Lung (tissue), 12 donors: ENCODE data around the gene DUS2. TPM values are rescaled to one million over a fixed set of nuclear protein-coding genes. Genes with fewer than 3 reads are reported as not detected.

ENCODE experiments used
- ATAC-seq: fragments of 200-7000 bp; cut with Tn5 transposase; one replicate; pipeline ENCODE4 v1.9.1; 2020; ENCODE audit warnings: moderate number of reproducible peaks; ENCODE audit not compliant: insufficient read depth, low FRiP score
- DNase-seq, 3 donors: peaks; one replicate each; pipeline ENCODE4 v3.0.0-alpha.2; 2013 to 2017
- H3K27ac ChIP-seq, 2 donors: one replicate each; pipeline ENCODE4 v1.5.1; 2013; ENCODE audit warnings: mild to moderate bottlenecking in 2 of 2, moderate library complexity in 2 of 2, control low read depth in 1 of 2, inconsistent platforms in 1 of 2, low read depth in 1 of 2, low read length in 1 of 2
- H3K27me3 ChIP-seq, 3 donors: one replicate each; pipeline ENCODE4 v1.5.1; 2013; ENCODE audit warnings: low read length in 2 of 3; ENCODE audit not compliant: control insufficient read depth in 3 of 3, insufficient read depth in 3 of 3
- H3K36me3 ChIP-seq, 4 donors: one replicate each; pipeline ENCODE4 v1.5.1; 2013; ENCODE audit warnings: low read length in 4 of 4, mild to moderate bottlenecking in 1 of 4, moderate library complexity in 1 of 4; ENCODE audit not compliant: control insufficient read depth in 4 of 4, insufficient read depth in 4 of 4
- H3K4me1 ChIP-seq, 5 donors: one replicate each; pipeline ENCODE4 v1.5.1; 2013; ENCODE audit warnings: low read length in 5 of 5, mild to moderate bottlenecking in 2 of 5, moderate library complexity in 1 of 5; ENCODE audit not compliant: control insufficient read depth in 5 of 5, insufficient read depth in 5 of 5
- H3K4me3 ChIP-seq: one replicate; pipeline ENCODE4 v1.5.1; 2013; ENCODE audit warnings: mild to moderate bottlenecking, control low read depth, moderate library complexity
- H3K9ac ChIP-seq, 2 donors: one replicate each; pipeline ENCODE4 v1.5.1; 2013; ENCODE audit warnings: low read length in 2 of 2, control low read depth in 1 of 2; ENCODE audit not compliant: insufficient read depth in 1 of 2
- H3K9me3 ChIP-seq, 4 donors: one replicate each; pipeline ENCODE4 v1.5.1; 2013; ENCODE audit warnings: low read length in 3 of 4, mild to moderate bottlenecking in 1 of 4, moderate library complexity in 1 of 4; ENCODE audit not compliant: control insufficient read depth in 4 of 4, insufficient read depth in 3 of 4
- CTCF ChIP-seq: IDR thresholded peaks from 2 replicates; pipeline ENCODE4 v1.5.1; 2012; ENCODE audit warnings: mild to moderate bottlenecking; ENCODE audit errors: control extremely low read depth, extremely low read depth
- WGBS, 2 donors: extraction: QIAGEN DNeasy Blood & Tissue Kit; methylation state at CpG; one replicate each; pipeline ENCODE4 v1.1.7; 2013; 5-methylcytosine and 5-hydroxymethylcytosine counted together
- polyA plus RNA-seq, 2 donors: library from polyadenylated mRNA; stranded (reverse); fragments of 200-250 nt; gene quantifications; one replicate each; pipeline ENCODE4 v1.2.1, GENCODE V29; 2013
- total RNA-seq, 2 donors: library from RNA; depleted of rRNA in 1 of 2; stranded (reverse); fragments of >200 nt in 1 of 2; gene quantifications; one replicate each; pipeline ENCODE4 v1.2.1, GENCODE V29; 2014 to 2021
- donor health status: control.
- donor health status: control.
- donor health status: Bipolar disorder and iron deficiency.
- donor health status: healthy.
- donor health status: DM: yes; HTN: yes; CAD: no.

The DUS2 gene
- total and polyA plus RNA-seq, 4 donors: 8.1 to 17.1 (median 13.7) TPM

- Histone ChIP-seq H3K36me3 (peaks cover 0 to 14% (median 7%) of the 10 kb centered on the region in 4 donors), H3K27ac (no peak overlapping the region), H3K27me3 (no peaks in the 10 kb centered on the region), H3K4me1 (no peaks in the 10 kb centered on the region), H3K9ac (no peak overlapping the region), H3K9me3 (no peaks in the 10 kb centered on the region), H3K4me3 (no peak overlapping the region)
- ATAC-seq (no peak), DNase-seq (no peak)
- TF ChIP-seq CTCF: no peak
- WGBS, 2 donors: 82 to 85% methylated on average over 7 of the region's 7 CpGs
Observed at GRCh38 chr16:68046106-68046505, 23.0 kb downstream of the DUS2 start.

DNA sequence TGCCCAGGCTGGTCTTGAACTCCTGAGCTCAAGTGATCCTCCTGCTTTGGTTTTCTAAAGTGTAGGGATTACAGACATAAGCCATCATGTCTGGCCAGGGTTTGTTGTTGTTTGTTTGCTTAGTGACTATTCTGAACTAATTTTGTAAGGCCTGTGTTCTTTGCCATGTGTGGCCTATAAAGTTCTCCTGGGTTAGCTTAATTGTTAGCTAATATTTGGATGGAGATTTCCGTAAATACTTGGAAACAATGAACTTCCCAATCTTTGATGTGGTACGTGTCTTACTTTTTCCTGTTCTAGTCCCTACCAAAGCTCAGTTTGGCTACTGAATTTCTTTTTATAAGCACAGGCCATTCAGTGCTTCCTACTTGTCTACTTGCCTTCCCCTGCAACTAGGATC lies 24.9 kb downstream of the DUS2 start:
- Histone ChIP-seq H3K9me3 (no peaks in the 10 kb centered on the region), H3K9ac (no peak overlapping the region), H3K36me3 (peaks cover 2 to 17% (median 10%) of the 10 kb centered on the region in 4 donors), H3K27me3 (no peaks in the 10 kb centered on the region), H3K27ac (no peak overlapping the region), H3K4me1 (no peaks in the 10 kb centered on the region), H3K4me3 (no peak overlapping the region)
- ATAC-seq (no peak), DNase-seq (no peak)
- 78 to 79% methylated on average over 2 of the region's 2 CpGs for WGBS, 2 donors
- TF ChIP-seq CTCF: no peak

DNA sequence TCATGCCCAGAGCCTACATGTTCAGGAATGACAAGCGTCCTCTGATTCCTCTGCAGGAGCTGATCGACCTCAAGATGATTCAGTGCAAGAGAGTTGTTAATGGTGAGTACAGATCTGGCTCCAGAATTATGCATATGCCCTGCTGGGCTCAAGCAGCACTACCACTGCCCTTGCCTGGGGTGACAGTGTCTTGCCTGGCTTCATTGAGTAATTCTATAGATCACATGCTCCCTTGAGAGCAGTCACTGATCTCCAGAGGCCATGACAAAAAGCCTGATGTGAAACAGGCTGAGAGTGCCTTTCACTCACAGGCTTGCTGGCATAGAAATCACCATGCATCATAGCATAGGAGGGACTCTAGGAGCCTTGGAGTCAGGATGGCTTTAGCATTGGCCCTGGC lies 26.4 kb downstream of the DUS2 start:
- DNase-seq: no peak
- ATAC-seq: no peak
- no peak overlapping the region for H3K9ac ChIP-seq
- no peaks in the 10 kb centered on the region for H3K4me1 ChIP-seq
- H3K9me3 ChIP-seq: peaks cover 0 to 2% (median 0%) of the 10 kb centered on the region in 4 donors
- H3K4me3 ChIP-seq: no peak overlapping the region
- no peak for TF ChIP-seq CTCF
- H3K27ac ChIP-seq: no peak overlapping the region
- H3K36me3 ChIP-seq: peaks cover 5 to 22% (median 14%) of the 10 kb centered on the region in 4 donors
- no peaks in the 10 kb centered on the region for H3K27me3 ChIP-seq
- 95 to 98% methylated on average over 2 of the region's 2 CpGs for WGBS, 2 donors

DNA sequence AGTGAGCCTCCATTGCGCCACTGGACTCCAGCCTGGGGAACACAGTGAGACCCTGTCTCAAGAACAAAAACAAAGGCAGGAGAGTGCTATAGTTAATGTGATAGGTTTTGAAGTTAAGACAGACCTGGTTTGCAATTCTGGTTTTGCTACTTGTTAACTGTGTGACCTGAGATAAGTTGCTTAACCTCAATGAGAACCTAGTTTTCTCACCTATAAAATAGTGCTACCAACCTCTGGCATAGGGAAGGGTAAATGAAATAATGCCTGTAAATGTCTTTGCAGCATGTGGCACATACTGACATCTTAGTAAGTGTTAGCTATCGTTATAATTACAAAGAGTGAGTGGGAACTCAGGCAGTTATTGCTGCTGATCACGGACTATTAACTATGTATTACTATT lies 32.3 kb downstream of the DUS2 start:
- TF ChIP-seq CTCF: no peak
- Histone ChIP-seq H3K9me3 (peaks cover 0 to 2% (median 0%) of the 10 kb centered on the region in 4 donors), H3K4me3 (no peak overlapping the region), H3K27ac (no peak overlapping the region), H3K36me3 (peaks cover 6 to 18% (median 11%) of the 10 kb centered on the region in 4 donors), H3K27me3 (no peaks in the 10 kb centered on the region), H3K9ac (no peak overlapping the region), H3K4me1 (no peaks in the 10 kb centered on the region)
- no peak for DNase-seq
- 91 to 97% methylated on average over 3 of the region's 3 CpGs for WGBS, 2 donors
- ATAC-seq: no peak
